NT2/D1 (cell line): ENCODE measurements around the gene OPCML.

Experiments used
- SUZ12 ChIP-seq: IDR thresholded peaks from 2 replicates; pipeline ENCODE4 v1.6.1; 2011; ENCODE audit not compliant: insufficient read length, insufficient read depth; ENCODE audit errors: extremely low read depth
- YY1 ChIP-seq: IDR thresholded peaks from 2 replicates; pipeline ENCODE4 v1.6.1; 2011; ENCODE audit not compliant: insufficient read length, insufficient read depth
- ZNF274 ChIP-seq: IDR thresholded peaks from 2 replicates; pipeline ENCODE4 v1.6.1; 2011; ENCODE audit warnings: mild to moderate bottlenecking, low read depth, low read length

GRCh38 chr11:133355095-133355494 lies 177.2 kb downstream of the OPCML start:
- TF ChIP-seq ZNF274 (no peak), YY1 (no peak), SUZ12 (no peak)
